HG03175 (cell line): ENCODE data around the gene PXDN.
"Not testable (repeated sequence)": the region's sequence is repeated elsewhere in the genome, so short reads cannot be mapped to it uniquely, and the experiment has no call there.

Source experiments
- ATAC-seq: cut with Tn5 transposase; IDR thresholded peaks from one replicate; pipeline ENCODE4 v1.9.1; 2021; ENCODE audit warnings: mild to moderate bottlenecking, moderate library complexity; ENCODE audit not compliant: unreplicated experiment

The PXDN gene

DNA sequence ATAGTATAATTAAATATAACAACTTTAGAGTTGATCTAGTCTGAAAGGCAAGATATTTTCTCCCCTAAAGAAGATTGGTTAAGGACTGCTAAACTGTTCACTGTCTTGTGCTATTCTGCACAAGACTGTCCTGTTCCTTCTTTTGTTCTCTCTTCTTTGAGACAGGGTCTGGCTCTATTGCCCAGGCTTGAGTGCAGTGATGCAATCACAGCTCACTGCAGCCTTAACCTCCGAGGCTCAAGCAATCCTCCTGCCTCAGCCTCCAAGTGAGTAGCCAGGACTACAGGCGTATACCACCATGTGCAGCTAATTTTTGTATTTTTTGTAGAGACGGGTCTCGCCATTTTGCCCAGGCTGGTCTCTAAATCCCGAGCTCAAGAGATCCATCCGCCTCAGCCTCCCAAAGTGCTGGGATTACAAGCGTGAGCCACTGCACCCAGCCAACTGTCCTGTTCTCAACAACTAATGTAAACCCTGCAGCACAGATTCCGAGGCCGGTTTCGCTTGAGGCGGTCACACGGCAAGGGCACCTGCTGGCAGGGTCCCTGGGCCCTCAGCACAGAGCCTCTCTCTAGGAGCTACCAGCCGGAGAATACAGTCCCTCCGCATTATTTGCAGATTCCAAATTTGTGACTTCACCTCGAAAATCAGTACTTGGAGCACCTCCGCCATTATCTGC lies 16.4 kb downstream of the PXDN start:
- ATAC-seq, result no peak

DNA sequence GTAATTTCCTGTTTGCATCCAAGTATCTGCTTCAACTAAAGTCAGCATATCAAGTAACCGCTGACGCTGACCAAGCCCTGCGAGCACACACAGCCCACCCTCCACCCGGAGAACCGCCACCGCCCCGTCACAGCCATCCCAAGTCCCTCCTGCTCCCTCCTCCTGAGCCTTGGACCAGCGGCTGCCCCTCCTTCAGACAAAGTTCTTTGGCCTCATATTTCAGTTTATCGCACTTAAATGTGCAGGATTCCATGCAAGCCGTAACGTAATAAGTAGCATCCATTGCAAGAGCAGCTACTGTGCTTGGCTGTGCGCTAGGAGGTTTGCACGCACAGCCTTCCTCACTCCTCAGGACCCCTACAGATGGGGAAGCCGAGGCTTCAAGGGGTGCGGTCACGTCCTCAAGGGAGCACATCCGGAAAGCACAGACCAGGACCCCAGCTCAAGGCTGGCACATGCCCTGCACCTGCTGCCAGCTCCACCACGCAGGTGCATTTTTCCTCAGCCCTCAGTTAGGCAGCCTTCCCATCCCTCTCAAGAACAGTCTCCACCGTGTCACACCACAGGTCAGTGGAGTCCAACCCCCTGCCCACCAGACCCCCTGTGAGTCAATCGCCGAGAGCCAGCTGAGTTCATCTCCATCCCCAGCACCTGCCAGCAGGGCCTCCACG lies 17.1 kb downstream of the PXDN start:
- ATAC-seq, result no peak

DNA sequence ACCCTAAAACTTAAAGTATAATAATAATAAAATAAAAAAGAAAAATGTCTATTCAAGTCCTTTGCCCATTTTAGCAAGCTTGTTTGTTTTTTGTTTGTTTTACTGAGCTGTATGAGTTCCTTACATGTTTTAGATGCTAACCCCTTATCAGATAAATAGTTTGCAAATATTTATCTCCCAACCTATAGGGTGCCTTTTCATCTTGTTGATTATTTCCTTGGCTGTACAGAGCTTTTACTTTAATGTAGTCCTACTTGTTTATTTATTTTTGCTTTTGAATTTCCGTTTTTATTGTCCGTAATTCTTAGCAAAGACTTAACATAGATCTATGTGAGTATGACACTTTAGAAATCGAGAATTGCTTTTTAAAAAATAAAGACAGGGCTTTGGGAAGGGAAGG lies 17.8 kb downstream of the PXDN start:
- ATAC-seq, result no peak

DNA sequence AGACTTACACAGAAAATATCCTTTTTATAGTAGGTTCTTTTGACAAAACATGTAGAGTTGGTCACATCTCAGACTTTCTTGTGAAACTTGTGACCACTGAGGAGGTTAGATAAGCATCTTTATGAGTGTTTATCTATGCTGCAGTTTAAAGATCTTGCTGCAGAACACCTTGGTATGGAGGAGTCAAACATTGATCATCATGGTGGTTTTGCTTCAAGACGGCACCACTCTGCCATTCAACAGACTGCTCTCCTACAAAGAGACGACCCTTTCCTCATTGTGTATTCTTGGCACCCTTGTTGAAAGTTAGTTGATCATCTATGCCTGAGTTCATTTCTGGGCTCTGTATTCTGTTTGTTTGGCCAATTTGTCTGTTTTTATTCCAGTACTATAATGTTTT lies 20.0 kb downstream of the PXDN start:
- not testable (repeated sequence) for ATAC-seq

DNA sequence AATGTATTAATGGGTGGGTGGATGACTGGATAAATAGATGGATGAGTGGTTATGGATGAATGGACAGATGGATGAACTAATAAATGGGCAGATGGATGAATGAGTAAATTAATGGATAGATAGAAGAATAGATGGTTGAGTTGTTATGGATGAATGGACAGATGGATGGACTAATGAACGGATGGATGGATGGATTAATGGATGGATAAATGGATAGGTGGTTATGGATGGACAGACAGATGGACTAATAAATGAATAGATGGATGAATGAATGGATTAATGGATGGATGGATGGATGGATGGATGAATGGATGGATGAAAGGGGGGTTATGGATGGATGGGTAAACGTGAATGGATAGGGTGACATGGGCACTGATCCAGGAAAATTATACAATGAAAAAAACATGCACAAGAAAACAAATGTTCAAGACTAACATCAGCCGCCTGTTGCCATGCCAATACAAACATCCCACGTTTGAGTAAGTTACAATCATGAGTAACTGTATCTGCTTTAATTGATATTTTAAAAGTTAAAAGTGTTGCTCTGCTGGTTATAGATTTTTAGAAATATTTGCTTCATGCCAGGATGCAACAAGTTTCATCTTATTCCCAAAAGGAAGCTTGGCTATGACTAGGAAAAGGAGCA lies 20.8 kb downstream of the PXDN start:
- no peak for ATAC-seq

DNA sequence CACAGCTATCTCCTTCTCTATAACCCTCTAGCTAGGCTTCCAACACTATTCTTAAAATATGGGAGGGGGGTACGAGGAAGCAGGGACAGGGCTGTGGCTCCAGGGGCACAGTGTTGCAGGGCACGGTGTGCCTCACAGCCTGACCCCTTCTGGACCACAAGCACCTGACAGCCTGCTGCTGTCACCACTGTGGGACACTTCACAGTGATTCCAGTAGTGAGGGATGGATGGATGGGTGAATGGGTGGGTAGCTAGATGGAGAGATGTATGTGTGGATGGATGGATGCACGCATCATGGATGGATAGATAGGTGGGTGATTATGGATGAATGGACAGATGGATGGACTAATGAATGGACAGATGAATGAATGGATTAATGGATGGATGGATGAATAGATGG lies 21.6 kb downstream of the PXDN start:
- no peak for ATAC-seq

DNA sequence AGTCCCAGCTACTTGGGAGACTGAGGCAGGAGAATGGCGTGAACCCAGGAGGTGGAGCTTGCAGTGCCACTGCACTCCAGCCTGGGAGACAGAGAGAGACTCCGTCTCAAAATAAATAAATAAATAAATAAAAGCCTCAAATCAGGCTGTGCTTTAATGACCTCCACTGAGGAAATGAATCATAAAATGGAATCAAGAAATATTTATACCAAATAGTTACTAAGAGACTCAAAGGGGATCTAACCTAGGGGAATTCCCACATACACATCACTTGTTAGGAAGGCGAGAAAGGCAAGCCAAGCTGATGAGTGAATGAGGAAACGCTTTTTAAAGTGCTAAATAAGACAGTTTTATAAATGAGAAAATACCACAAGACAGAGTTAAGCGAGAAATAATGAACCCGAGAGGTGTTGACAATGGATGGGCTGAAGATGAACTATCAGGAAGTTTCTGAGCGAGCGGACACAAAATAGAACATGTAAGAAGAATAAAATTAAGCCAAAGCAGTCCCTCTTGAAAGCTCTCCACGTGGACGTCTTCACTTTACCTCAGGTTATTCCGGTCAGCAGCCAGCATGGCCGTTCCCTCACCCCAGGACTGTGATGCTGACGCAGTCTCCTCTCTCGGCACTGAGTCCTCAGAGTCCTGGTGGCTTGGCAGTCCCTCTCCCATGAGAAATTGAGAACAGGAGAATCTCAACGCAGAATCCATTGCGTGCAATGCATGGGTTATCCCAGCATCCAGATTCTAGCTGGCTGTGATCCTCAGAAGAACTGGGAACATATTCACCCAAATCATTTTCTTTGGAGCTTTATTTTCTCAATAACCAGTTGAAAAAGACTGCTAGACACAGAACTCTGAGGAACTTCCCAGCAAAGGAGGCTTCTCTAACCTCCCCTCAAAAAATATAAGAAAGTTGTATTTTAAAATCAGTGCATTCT lies 22.3 kb downstream of the PXDN start:
- ATAC-seq, result no peak

DNA sequence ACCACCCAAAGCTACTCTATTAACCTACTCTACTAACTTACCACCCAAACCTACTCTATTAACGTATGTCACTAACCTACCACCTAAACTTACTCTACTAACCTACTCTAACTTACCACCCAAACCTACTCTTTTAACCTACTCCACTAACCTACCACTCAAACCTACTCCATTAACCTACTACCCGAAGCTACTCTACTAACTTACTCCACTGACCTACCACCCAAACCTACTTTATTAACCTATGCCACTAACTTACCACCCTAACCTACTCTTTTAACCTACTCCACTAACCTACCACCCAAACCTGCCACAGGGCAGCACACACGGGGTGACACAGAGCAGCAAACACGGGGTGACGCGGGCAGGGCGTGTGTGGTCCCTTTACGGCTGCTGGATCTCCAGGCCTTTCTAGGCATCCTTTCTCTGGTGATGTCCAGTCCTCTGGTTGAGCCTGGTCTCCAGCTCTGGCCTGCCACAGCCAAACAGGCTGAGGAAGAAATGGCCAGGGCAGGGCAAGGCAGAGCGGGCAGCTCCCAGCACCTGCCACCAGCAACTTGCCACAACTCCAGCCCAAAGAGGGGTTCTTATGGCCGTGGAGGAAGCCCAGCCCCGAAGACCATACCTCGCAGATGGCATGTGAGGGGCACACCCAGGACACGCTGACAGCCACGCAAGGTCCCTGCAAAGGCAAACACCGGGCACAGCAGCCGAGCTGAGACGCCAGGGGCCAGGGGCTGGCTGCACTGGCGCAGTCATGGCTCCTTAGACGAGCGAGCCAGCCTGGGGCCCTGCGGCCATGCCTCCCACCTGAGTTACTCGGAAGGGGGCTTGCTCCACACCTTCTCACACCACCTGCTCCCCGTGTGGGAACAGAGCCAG lies 25.7 kb downstream of the PXDN start:
- ATAC-seq, result no peak

DNA sequence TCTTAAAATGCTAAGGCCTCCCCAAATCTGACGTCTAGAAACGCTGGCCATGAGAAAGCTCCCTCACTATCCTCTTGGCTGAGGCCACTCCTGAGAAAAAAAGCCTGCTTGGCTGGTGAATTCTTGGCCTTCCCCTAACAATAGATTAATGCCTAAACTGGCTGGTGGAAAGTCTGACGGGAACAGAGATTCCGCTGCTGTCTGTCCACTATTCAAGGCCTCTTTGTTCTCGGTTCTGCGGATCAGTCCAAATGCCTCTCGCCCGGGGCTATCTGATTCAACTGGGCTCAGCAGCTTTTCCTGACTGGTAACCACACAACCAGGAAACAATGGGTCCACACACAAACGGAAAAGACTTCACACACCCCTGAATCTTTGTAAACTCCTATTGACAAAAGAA lies 27.2 kb downstream of the PXDN start:
- no peak for ATAC-seq

DNA sequence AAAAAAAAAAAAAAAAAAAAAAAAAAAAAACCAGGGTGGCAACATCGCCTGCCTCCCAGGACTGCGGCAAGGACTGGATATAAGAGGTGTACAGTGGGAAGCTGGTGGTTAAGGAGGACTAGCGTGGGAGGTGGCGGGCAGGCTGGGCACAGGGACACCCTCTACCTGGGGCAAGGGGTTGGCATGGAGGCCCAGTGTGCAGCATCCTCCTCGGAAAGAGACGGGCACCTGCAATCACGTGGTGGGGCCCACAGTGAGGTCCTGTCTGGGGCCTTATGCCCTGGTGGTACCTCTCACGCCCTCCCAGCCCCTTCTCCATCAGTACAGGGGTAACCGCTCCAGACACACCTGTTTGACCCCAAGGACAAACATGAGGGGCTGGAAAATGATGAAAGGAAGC lies 27.9 kb downstream of the PXDN start:
- no peak for ATAC-seq

DNA sequence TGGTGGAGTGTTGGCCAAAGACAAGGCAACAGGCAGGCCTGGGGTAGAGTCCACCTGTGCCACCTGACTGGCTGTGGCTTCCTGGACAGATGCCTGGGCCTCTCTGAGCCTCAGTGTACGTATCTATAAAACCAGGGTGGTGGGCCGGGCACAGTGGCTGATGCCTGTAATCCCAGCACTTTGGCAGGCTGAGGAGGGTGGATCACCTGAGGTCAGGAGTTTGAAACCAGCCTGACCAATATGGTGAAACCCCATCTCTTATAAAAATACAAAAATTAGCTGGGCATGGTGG lies 28.4 kb downstream of the PXDN start:
- ATAC-seq, result not testable (repeated sequence)

DNA sequence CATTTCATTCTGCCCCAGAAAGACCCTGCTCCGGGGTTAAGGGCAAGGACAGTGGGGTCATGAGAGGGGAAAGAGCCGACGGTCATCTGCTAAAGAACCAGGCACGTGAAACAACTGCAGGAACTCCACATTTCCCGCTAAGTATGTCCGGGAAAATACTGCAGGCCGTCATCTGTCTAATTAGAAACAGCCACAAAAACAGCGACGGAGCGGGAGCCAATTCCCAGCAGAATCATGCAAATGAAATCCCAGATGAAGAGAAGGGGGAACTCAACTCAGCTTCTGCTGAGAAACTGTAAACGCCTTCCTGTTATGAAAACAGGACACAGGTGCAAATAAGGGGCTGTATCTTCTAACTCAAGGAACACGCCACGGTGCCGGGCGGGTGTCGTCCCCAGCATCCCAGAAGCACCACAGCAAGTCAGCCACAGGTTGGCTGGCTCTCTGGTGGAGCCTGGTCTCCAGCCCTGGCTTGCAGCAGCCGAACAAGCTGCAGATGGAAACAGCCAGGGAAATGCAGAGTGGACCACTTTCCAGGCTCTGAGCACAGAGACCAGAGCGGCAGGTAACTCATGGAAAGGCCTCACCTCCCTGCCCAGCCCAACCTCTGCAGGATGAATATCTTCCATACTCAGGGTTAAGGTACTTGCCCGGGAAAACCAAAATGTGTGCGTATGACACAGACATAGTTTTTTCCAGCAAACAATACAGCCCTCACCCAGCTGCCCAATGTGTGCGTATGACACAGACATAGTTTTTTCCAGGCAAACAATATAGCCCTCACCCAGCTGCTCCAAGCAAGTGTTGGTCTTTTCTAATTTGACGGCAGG lies 28.9 kb downstream of the PXDN start:
- no peak for ATAC-seq

DNA sequence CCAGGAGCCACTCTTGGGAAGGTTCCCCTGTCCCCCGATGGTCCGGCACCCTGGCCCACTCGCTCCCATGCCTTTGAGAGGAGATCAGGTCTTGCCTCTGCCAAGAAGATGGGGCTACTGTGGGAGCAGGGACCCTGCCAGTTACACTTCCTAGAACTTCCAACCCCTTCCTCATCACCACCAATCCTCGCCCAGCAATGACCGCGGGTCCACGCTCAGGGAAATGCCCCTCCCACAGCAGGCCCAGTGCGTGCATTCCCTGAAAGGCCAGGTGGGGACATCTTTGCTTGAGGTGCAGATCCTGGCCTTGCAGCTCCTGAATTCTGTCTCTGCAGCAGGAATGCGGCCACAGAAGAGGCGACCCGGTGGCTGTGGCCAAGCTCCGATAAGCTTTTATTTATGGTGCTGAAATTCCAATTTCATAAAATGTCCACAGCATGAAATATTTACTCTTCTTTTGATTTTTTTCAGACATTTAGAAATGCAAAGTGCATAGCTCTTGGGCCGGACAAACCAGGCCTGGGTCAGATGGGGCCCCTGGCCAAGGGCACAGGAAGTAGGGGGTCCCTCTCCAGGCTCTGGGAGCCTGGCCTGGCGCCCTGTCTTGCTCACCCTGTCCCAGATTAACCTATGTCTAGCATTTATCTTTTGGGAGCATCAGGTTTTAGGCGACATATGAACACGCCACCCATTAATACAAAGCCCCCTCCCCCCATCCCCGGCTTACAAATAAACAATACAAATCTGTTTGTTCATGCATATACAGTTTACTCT lies 29.8 kb downstream of the PXDN start:
- ATAC-seq, result no peak

DNA sequence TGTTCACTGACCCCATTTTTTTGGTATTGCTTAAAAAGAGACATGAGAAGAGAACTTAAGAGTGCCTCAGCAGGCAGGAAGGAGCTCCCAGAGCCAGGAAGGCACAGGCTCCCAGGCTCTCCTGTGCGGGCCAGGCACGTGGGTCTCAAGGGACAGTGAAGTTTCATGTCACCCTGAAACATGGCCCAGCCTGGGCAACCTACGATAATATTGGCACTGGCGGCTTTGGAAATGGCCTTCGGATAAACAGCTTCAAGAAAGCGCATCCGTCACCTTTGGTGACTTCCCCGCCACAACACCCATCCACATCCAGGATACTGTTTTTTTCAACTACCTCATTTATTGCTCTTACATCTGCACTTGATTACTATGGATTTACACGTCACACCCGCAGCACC lies 30.5 kb downstream of the PXDN start:
- no peak for ATAC-seq

DNA sequence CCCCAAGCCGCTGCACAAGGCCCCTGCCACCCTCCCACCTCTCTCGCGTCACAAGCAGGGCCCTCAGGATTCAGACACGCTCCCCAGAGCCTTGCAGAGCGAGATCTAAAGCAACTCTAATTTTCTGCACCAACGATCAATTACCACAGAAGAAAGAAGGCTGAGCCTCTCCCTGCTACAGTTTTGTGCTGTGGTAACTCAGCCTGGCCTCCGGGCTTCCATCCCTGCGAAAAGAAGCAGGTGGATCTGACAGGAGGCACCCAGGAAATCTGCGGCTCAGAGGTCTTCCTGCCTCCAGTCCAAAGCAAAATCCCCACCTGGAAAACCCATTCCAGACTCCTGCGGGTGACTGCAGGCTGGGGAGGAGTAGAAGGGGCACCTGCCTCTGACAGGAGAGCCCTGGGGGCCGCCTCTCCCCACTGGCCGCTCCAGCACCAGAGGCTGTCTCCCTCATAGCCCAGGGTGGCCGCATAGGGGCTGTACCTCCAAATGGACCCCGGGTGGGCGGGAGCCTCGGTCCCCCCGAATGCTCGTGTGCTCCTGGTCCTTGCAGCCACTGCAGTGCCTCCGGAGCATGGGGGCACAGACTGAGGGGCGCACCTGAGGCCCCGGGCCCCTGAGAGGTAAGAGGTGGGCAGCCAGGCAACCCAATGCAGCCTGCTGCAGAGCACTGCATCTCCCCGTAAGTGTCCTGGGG lies 31.0 kb downstream of the PXDN start:
- ATAC-seq, result no peak

DNA sequence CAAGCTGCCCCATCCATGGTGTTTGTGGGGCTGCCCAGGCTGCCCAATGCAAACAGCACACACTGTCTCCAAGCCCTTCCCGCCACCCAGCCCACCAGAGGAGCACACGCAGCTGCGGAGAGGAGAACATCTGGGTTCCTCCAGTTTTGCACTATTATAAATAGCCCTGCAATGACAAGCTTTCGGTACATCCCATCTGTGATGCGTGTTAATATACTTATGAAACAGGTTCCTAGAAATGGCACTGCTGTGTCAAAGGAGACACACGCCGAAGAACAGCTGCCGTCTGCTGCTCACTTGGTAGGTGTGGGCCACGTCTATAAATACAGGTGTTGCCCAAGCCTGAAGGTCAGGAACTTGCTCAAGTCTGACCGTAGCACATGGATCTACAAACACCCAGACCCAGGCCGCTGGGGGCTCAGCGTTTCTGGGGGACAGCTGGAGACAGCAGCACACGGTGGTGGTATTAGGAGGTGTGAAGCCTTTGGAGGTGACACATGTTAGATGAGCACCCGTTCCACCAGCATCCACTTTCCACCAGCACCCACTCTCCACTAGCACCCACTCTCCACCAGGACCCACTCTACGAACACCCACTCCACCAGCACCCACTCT lies 34.3 kb downstream of the PXDN start:
- no peak for ATAC-seq

DNA sequence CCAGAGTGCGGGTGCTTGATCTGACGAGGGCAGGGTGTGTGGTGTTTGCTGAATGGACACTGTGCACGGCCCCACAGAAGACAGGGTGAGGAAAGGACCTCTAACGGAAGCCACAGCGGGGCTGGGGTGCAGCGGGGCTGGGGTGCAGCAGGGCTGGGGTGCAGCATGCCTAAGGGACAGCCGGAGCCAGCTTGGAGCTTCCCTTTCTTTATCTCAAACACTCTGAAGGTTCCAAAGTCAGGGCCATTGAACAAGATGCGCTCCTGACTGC lies 35.0 kb downstream of the PXDN start:
- ATAC-seq, result no peak
